ENCODE results near the gene NAT14.

DNA sequence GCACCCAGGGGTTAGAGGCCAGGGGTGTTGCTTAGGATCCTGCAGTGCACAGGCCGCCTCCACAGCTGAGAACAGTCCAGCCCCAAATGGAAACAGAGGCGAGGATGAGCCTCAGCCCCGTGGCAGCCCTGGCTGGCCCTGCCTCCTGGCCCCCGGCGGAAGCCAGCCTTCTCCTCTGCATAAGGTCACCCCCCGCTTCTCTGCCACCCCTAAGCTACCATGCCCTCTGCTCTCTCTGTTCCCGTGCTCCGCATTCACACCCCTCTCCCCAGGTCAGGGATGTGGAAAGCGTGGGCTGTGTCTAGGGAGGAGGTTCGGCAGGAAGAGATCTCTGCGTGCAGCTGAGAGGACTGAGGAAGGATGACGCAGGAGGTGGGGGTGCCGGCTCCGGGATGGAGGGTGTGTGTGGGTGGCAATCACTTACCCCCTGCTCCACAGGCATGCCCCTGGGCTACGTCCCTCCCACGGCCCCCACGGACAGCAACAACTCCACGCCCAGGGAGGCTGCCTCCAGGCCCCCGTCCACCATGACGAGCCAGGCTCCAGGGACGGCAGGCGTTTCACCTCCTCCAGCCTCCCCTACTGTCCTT, 9.3 kb downstream of the NAT14 start:
- TF ChIP-seq EZH2 (IDR thresholded peaks at IDR 0.05; ENCODE audit: borderline replicate concordance, insufficient read depth, low read length, poor library complexity, severe bottlenecking), result no peak
- TF ChIP-seq, protein P1, sequence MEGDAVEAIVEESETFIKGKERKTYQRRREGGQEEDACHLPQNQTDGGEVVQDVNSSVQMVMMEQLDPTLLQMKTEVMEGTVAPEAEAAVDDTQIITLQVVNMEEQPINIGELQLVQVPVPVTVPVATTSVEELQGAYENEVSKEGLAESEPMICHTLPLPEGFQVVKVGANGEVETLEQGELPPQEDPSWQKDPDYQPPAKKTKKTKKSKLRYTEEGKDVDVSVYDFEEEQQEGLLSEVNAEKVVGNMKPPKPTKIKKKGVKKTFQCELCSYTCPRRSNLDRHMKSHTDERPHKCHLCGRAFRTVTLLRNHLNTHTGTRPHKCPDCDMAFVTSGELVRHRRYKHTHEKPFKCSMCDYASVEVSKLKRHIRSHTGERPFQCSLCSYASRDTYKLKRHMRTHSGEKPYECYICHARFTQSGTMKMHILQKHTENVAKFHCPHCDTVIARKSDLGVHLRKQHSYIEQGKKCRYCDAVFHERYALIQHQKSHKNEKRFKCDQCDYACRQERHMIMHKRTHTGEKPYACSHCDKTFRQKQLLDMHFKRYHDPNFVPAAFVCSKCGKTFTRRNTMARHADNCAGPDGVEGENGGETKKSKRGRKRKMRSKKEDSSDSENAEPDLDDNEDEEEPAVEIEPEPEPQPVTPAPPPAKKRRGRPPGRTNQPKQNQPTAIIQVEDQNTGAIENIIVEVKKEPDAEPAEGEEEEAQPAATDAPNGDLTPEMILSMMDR (IDR thresholded peaks at IDR 0.05; ENCODE audit: poor library complexity, severe bottlenecking), result no peak

Data from neural cell (in vitro differentiated cells).